ENCODE measurements around the gene MAP3K5. TPM values are rescaled to one million over a fixed set of nuclear protein-coding genes. Genes with fewer than 3 reads are reported as not detected.

Gene MAP3K5
- total and polyA plus RNA-seq, 2 donors (not counting 1 experiment from before 2014, with no cell fraction given): 10.9 to 62.6 TPM

DNA sequence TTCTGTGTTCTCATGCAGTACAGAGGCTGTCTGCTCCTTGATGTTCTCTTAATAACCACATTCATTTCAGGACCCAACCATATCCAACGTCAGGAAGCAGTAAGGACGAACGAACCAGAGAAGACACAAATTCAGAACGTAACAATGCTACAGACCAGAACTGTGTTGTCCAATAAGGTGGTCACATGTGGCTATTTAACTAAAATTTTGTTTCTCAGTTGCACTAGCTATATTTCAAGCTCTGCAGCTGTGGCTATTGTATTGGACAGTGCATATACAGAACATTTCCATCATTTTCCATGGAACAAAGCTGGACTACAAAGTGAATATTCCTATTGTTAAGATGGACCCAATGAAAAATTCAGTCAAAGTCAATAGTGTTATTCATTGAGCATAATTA is 269.1 kb downstream of the MAP3K5 start:
- H2AFZ ChIP-seq (ENCODE audit: low read length): no peak overlapping the region
- H3K4me3 ChIP-seq (replicated peaks in 1 of 4; ENCODE audit: control extremely low read depth in 1 of 4, insufficient read depth in 1 of 4, low read depth in 3 of 4, low read length in 4 of 4): no peak overlapping the region
- no peaks in the 10 kb centered on the region for H3K4me1 ChIP-seq (ENCODE audit: control insufficient read depth, extremely low read depth, insufficient read depth, low read length)
- H3K36me3 ChIP-seq (ENCODE audit: control insufficient read depth, insufficient read depth, low read length): no peaks in the 10 kb centered on the region
- H3K9me3 ChIP-seq (ENCODE audit: control insufficient read depth, insufficient read depth, low read depth, low read length): no peaks in the 10 kb centered on the region
- H3K27ac ChIP-seq (ENCODE audit: insufficient read depth, low read length): no peak overlapping the region
- H3K4me2 ChIP-seq (ENCODE audit: extremely low read depth, insufficient read depth, low read length): no peak overlapping the region
- H3K27me3 ChIP-seq (ENCODE audit: control insufficient read depth, insufficient read depth, low read length): no peaks in the 10 kb centered on the region
- no peak for TF ChIP-seq EZH2 (IDR thresholded peaks at IDR 0.05; ENCODE audit: low read length, missing control alignments)
- TF ChIP-seq CTCF (conservative IDR thresholded peaks at IDR 0.05 in 1 of 2, IDR thresholded peaks at IDR 0.05 in 1 of 2; ENCODE audit: low read depth in 1 of 2, low read length in 2 of 2): no peak
- no peaks in the 10 kb centered on the region for H4K20me1 ChIP-seq (ENCODE audit: control insufficient read depth, extremely low read depth, insufficient read depth, low read length)
- no peak for DNase-seq (ENCODE audit: low read depth in 2 of 2)
- H3K9ac ChIP-seq (ENCODE audit: insufficient read depth, low read length): no peak overlapping the region
- no peaks in the 10 kb centered on the region for H3K79me2 ChIP-seq (ENCODE audit: control insufficient read depth, insufficient read depth, low read length)

DNA sequence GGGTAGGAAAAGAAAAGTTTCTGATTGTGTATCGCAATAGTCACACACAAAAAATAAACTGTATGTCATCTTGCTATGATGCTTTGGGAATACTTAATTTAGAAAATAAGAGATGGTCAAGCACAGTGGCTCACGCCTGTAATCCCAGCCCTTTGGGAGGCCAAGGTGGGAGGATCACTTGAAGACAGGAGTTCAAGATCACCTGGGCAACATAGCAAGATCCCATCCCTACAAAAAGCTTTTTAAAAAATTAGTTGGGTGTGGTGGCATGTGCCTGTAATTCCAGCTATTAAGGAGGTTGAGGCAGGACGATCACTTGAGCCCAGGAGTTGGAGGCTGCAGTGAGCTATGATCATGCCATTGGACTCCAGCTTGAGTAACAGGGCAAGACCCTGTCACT is 269.6 kb downstream of the MAP3K5 start:
- H3K9me3 ChIP-seq (ENCODE audit: control insufficient read depth, insufficient read depth, low read depth, low read length): no peaks in the 10 kb centered on the region
- H3K36me3 ChIP-seq (ENCODE audit: control insufficient read depth, insufficient read depth, low read length): no peaks in the 10 kb centered on the region
- H3K4me1 ChIP-seq (ENCODE audit: control insufficient read depth, extremely low read depth, insufficient read depth, low read length): no peaks in the 10 kb centered on the region
- no peaks in the 10 kb centered on the region for H3K27me3 ChIP-seq (ENCODE audit: control insufficient read depth, insufficient read depth, low read length)
- no peak overlapping the region for H3K27ac ChIP-seq (ENCODE audit: insufficient read depth, low read length)
- H4K20me1 ChIP-seq (ENCODE audit: control insufficient read depth, extremely low read depth, insufficient read depth, low read length): no peaks in the 10 kb centered on the region
- no peak overlapping the region for H3K9ac ChIP-seq (ENCODE audit: insufficient read depth, low read length)
- no peak overlapping the region for H2AFZ ChIP-seq (ENCODE audit: low read length)
- H3K4me3 ChIP-seq (replicated peaks in 1 of 4; ENCODE audit: control extremely low read depth in 1 of 4, insufficient read depth in 1 of 4, low read depth in 3 of 4, low read length in 4 of 4): no peak overlapping the region
- H3K4me2 ChIP-seq (ENCODE audit: extremely low read depth, insufficient read depth, low read length): no peak overlapping the region
- H3K79me2 ChIP-seq (ENCODE audit: control insufficient read depth, insufficient read depth, low read length): no peaks in the 10 kb centered on the region
- no peak for DNase-seq (ENCODE audit: low read depth in 2 of 2)
- TF ChIP-seq EZH2 (IDR thresholded peaks at IDR 0.05; ENCODE audit: low read length, missing control alignments) (no peak), CTCF (conservative IDR thresholded peaks at IDR 0.05 in 1 of 2, IDR thresholded peaks at IDR 0.05 in 1 of 2; ENCODE audit: low read depth in 1 of 2, low read length in 2 of 2) (no peak)

DNA sequence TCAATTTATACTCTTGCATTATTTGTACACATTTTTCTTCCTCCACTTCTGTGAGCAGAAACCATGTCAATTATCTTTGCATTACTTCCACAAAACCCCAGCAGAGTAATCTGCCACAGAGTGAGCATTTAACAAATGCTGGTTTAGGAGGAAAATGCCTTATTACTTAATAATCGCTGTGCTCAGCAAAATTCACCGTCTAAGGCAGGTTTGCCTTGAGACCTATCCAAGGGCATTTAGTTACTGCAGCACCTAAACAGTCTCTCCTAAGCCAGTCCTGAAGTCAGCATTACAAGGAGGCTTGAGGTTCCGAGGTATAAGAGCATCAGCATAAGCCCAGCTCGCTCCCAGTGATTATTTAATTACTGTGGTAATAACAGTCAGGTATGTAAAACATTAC is 270.4 kb downstream of the MAP3K5 start:
- Histone ChIP-seq H3K9ac (ENCODE audit: insufficient read depth, low read length) (no peak overlapping the region), H3K36me3 (ENCODE audit: control insufficient read depth, insufficient read depth, low read length) (no peaks in the 10 kb centered on the region), H3K4me3 (replicated peaks in 1 of 4; ENCODE audit: control extremely low read depth in 1 of 4, insufficient read depth in 1 of 4, low read depth in 3 of 4, low read length in 4 of 4) (no peak overlapping the region), H3K9me3 (ENCODE audit: control insufficient read depth, insufficient read depth, low read depth, low read length) (no peaks in the 10 kb centered on the region), H3K27me3 (ENCODE audit: control insufficient read depth, insufficient read depth, low read length) (no peaks in the 10 kb centered on the region), H3K27ac (ENCODE audit: insufficient read depth, low read length) (no peak overlapping the region), H2AFZ (ENCODE audit: low read length) (no peak overlapping the region), H3K4me1 (ENCODE audit: control insufficient read depth, extremely low read depth, insufficient read depth, low read length) (no peaks in the 10 kb centered on the region), H4K20me1 (ENCODE audit: control insufficient read depth, extremely low read depth, insufficient read depth, low read length) (no peaks in the 10 kb centered on the region), H3K79me2 (ENCODE audit: control insufficient read depth, insufficient read depth, low read length) (no peaks in the 10 kb centered on the region), H3K4me2 (ENCODE audit: extremely low read depth, insufficient read depth, low read length) (no peak overlapping the region)
- DNase-seq (ENCODE audit: low read depth in 2 of 2): no peak
- TF ChIP-seq CTCF (conservative IDR thresholded peaks at IDR 0.05 in 1 of 2, IDR thresholded peaks at IDR 0.05 in 1 of 2; ENCODE audit: low read depth in 1 of 2, low read length in 2 of 2) (no peak), EZH2 (IDR thresholded peaks at IDR 0.05; ENCODE audit: low read length, missing control alignments) (no peak)
